ENCODE results near the gene SERTAD4.

The SERTAD4 gene

DNA sequence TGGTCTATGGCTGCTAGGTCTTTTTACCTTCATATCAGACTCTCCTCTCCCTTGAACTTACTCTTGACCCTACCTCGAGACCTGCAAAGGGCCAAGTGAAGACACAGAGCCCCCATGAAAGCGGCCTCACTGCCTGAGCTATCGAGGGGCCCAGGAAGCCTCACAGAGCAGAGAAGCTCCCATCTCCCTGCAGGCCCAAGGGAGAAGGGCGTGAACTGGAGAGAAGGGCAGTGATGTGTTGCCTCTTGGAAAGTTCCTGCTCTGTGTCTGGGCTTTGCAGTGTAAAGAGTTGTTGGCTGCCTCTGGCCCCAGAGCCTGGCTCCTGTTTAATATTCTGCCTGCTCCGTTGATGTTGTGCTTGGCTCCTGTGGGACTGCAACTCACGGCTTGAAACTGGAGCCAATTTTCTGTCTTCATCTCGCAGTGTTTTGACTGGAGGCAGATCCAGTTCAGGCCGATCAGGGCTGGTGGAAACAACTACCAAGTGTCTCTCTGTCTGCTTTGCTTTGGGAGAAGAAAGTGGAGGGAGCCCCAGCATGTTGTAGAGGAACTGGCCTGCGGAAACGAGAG, 4.3 kb downstream of the SERTAD4 start:
- Histone ChIP-seq H3K27me3 (ENCODE audit: insufficient read depth, poor library complexity, severe bottlenecking) (no peaks in the 10 kb centered on the region), H3K4me3 (ENCODE audit: severe bottlenecking) (no peak overlapping the region), H3K4me1 (ENCODE audit: insufficient read depth, poor library complexity, severe bottlenecking) (peaks cover 12% of the 10 kb centered on the region), H3K36me3 (ENCODE audit: low read depth) (no peaks in the 10 kb centered on the region), H3K9me3 (ENCODE audit: severe bottlenecking) (no peaks in the 10 kb centered on the region), H3K27ac (ENCODE audit: poor library complexity, severe bottlenecking) (no peak overlapping the region)
- DNase-seq (ENCODE audit: low spot score) (no peak), ATAC-seq (ENCODE audit: low read depth) (no peak)
- TF ChIP-seq CTCF (IDR thresholded peaks at IDR 0.05; ENCODE audit: poor library complexity, severe bottlenecking) = no peak

DNA sequence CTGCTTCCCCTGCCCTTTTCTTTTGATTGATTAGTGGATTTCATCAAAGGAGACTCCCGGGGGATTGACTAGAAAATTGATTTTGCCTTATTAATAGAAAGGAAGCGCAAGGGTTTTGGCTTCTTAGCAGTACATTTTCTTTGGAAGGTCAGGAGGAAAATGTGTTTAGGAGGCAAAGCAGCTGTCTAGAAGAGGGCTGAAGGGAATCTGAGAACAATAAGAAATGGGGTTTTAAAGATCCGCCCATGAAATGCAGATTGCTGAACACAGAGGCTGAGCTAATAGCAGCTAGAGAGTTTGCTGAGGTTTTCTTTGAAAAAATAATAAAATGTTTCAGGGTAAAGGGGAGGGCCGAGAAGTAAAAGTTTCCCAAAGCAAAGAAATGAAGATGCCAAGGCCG, 4.9 kb downstream of the SERTAD4 start:
- H3K27ac ChIP-seq (ENCODE audit: poor library complexity, severe bottlenecking) = no peak overlapping the region

DNA sequence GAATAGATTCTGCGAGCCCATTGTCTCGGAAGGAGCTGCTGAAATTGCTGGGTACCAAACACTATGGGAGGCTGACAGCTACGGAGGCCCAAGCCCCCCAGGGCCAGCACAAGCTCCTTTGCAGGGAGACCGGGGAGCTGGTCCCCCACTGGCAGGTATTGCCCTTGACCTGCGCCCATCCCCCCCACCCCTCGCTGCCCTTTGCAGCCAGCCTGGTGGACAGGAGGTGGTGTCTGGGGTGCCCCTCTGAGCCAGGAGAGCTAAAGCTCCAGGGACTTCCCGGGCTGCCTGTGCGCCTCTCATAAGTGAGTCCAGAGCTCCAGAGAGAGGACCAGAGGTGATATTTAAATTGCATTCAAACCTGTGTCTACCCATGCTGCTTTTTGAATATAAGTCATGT, 5.4 kb downstream of the SERTAD4 start:
- TF ChIP-seq CTCF (IDR thresholded peaks at IDR 0.05; ENCODE audit: poor library complexity, severe bottlenecking) = no peak
- no peaks in the 10 kb centered on the region for H3K9me3 ChIP-seq (ENCODE audit: severe bottlenecking)
- ATAC-seq (ENCODE audit: low read depth) = no peak
- H3K4me3 ChIP-seq (ENCODE audit: severe bottlenecking) = no peak overlapping the region
- no peaks in the 10 kb centered on the region for H3K27me3 ChIP-seq (ENCODE audit: insufficient read depth, poor library complexity, severe bottlenecking)
- H3K36me3 ChIP-seq (ENCODE audit: low read depth) = no peaks in the 10 kb centered on the region
- H3K27ac ChIP-seq (ENCODE audit: poor library complexity, severe bottlenecking) = no peak overlapping the region
- H3K4me1 ChIP-seq (ENCODE audit: insufficient read depth, poor library complexity, severe bottlenecking) = peaks cover 12% of the 10 kb centered on the region
- DNase-seq (ENCODE audit: low spot score) = no peak

More for the DNA sequence above, 4.9 kb downstream of the SERTAD4 start:
- ATAC-seq (ENCODE audit: low read depth) (no peak), DNase-seq (ENCODE audit: low spot score) (no peak)
- no peaks in the 10 kb centered on the region for H3K36me3 ChIP-seq (ENCODE audit: low read depth)
- no peak for TF ChIP-seq CTCF (IDR thresholded peaks at IDR 0.05; ENCODE audit: poor library complexity, severe bottlenecking)
- H3K4me1 ChIP-seq (ENCODE audit: insufficient read depth, poor library complexity, severe bottlenecking) = peaks cover 12% of the 10 kb centered on the region
- H3K27me3 ChIP-seq (ENCODE audit: insufficient read depth, poor library complexity, severe bottlenecking) = no peaks in the 10 kb centered on the region
- no peaks in the 10 kb centered on the region for H3K9me3 ChIP-seq (ENCODE audit: severe bottlenecking)
- H3K4me3 ChIP-seq (ENCODE audit: severe bottlenecking) = no peak overlapping the region

- peak overlapping the region; percentile 47 for H3K27ac ChIP-seq (ENCODE audit: poor library complexity, severe bottlenecking)
- DNase-seq (ENCODE audit: low spot score) (no peak), ATAC-seq (ENCODE audit: low read depth) (peak; percentile 85)
- H3K4me1 ChIP-seq (ENCODE audit: insufficient read depth, poor library complexity, severe bottlenecking) = peaks cover 12% of the 10 kb centered on the region
- no peaks in the 10 kb centered on the region for H3K27me3 ChIP-seq (ENCODE audit: insufficient read depth, poor library complexity, severe bottlenecking)
- H3K4me3 ChIP-seq (ENCODE audit: severe bottlenecking) = no peak overlapping the region
- TF ChIP-seq CTCF (IDR thresholded peaks at IDR 0.05; ENCODE audit: poor library complexity, severe bottlenecking) = peak; percentile 26
- H3K36me3 ChIP-seq (ENCODE audit: low read depth) = no peaks in the 10 kb centered on the region
- no peaks in the 10 kb centered on the region for H3K9me3 ChIP-seq (ENCODE audit: severe bottlenecking)
Measured at GRCh38 chr1:210239349-210240111, 6.9 kb downstream of the SERTAD4 start.

- DNase-seq (ENCODE audit: low spot score) (no peak), ATAC-seq (ENCODE audit: low read depth) (no peak)
- Histone ChIP-seq H3K36me3 (ENCODE audit: low read depth) (no peaks in the 10 kb centered on the region), H3K27ac (ENCODE audit: poor library complexity, severe bottlenecking) (no peak overlapping the region), H3K9me3 (ENCODE audit: severe bottlenecking) (no peaks in the 10 kb centered on the region), H3K27me3 (ENCODE audit: insufficient read depth, poor library complexity, severe bottlenecking) (no peaks in the 10 kb centered on the region), H3K4me1 (ENCODE audit: insufficient read depth, poor library complexity, severe bottlenecking) (peaks cover 12% of the 10 kb centered on the region), H3K4me3 (ENCODE audit: severe bottlenecking) (no peak overlapping the region)
- no peak for TF ChIP-seq CTCF (IDR thresholded peaks at IDR 0.05; ENCODE audit: poor library complexity, severe bottlenecking)
Measured at GRCh38 chr1:210241121-210241520, 8.5 kb downstream of the SERTAD4 start.
